ENCODE measurements around the gene BPIFB6.

- no peak for TF ChIP-seq ZNF274 (IDR thresholded peaks at IDR 0.05; ENCODE audit: low read depth, low read length)
- TF ChIP-seq SUZ12 (IDR thresholded peaks at IDR 0.05; ENCODE audit: extremely low read depth, insufficient read depth, insufficient read length): no peak
- TF ChIP-seq YY1 (IDR thresholded peaks at IDR 0.05; ENCODE audit: insufficient read depth, insufficient read length): no peak
Observed at GRCh38 chr20:33091147-33091546, 59.7 kb downstream of the BPIFB6 start.

Data from NT2/D1 (cell line).